Ishikawa (cell line): Measurements from ENCODE around the gene NKX1-1.
A peak's percentile ranks its signal among the peaks of the same experiment; 100 is the strongest.

Source experiments
- CEBPB ChIP-seq: IDR thresholded peaks from 2 replicates; pipeline ENCODE4 v1.6.1; 2012
- CREB1 ChIP-seq: IDR thresholded peaks from 2 replicates; pipeline ENCODE4 v1.6.1; 2012; ENCODE audit warnings: low read depth
- EGR1 ChIP-seq: IDR thresholded peaks from 2 replicates; pipeline ENCODE4 v1.6.1; 2012
- EP300 ChIP-seq: IDR thresholded peaks from 2 replicates; pipeline ENCODE4 v1.6.1; 2012; ENCODE audit warnings: borderline replicate concordance
- MAX ChIP-seq: IDR thresholded peaks from 2 replicates; pipeline ENCODE4 v1.6.1; 2012
- NFIC ChIP-seq: IDR thresholded peaks from 2 replicates; pipeline ENCODE4 v1.6.1; 2012
- RAD21 ChIP-seq: IDR thresholded peaks from 2 replicates; pipeline ENCODE4 v1.6.1; 2012; ENCODE audit warnings: low read depth
- REST ChIP-seq: IDR thresholded peaks from 2 replicates; pipeline ENCODE4 v1.6.1; 2012; ENCODE audit warnings: low read depth, mild to moderate bottlenecking
- TAF1 ChIP-seq: IDR thresholded peaks from 2 replicates; pipeline ENCODE4 v1.6.1; 2012; ENCODE audit warnings: low read depth, mild to moderate bottlenecking
- TEAD4 ChIP-seq: IDR thresholded peaks from 2 replicates; pipeline ENCODE4 v1.6.1; 2012
- ZBTB7A ChIP-seq: IDR thresholded peaks from 2 replicates; pipeline ENCODE4 v1.6.1; 2012; ENCODE audit warnings: low read depth

- no peak for TF ChIP-seq ZBTB7A
- TF ChIP-seq REST: no peak
- no peak for TF ChIP-seq TAF1
- TF ChIP-seq MAX: no peak
- TF ChIP-seq EP300: no peak
- no peak for TF ChIP-seq EGR1
- TF ChIP-seq CEBPB: no peak
- no peak for TF ChIP-seq CREB1
- peak; percentile 11; the same call in 1 of the 2 replicates for TF ChIP-seq RAD21
- TF ChIP-seq TEAD4: no peak
- no peak for TF ChIP-seq NFIC
These were observed 2.2 kb upstream of the NKX1-1 start for GRCh38 chr4:1408418-1408817.
